Mesenchymal stem cell (in vitro differentiated cells and primary cell): ENCODE measurements around the gene PDZD2.
"Not testable (repeated sequence)": the region's sequence is repeated elsewhere in the genome, so short reads cannot be mapped to it uniquely, and the experiment has no call there.

Source experiments
- DNase-seq: peaks from one replicate; pipeline ENCODE4 v3.0.0-alpha.2; 2013
- H2AFZ ChIP-seq: one replicate; pipeline ENCODE4 v1.6.1; 2013; ENCODE audit warnings: low read depth, mild to moderate bottlenecking, control low read depth, inconsistent platforms, low read length, moderate library complexity
- H2AK5ac ChIP-seq: 2 replicates; pipeline ENCODE4 v1.6.1; 2013; ENCODE audit warnings: low read length, moderate library complexity, mild to moderate bottlenecking, inconsistent platforms; ENCODE audit not compliant: severe bottlenecking
- H2BK120ac ChIP-seq: one replicate; pipeline ENCODE4 v1.6.1; 2013; ENCODE audit warnings: low read depth, mild to moderate bottlenecking, inconsistent platforms, low read length, moderate library complexity
- H2BK12ac ChIP-seq, 2 experiments: one replicate each; pipeline ENCODE4 v1.6.1; 2013; ENCODE audit warnings: inconsistent platforms in 2 of 2, low read length in 2 of 2, mild to moderate bottlenecking in 2 of 2, moderate library complexity in 2 of 2, control low read depth in 1 of 2
- H2BK15ac ChIP-seq: one replicate; pipeline ENCODE4 v1.6.1; 2013; ENCODE audit warnings: mild to moderate bottlenecking, low read depth, inconsistent platforms; ENCODE audit not compliant: poor library complexity, severe bottlenecking
- H2BK5ac ChIP-seq: 2 replicates; pipeline ENCODE4 v1.6.1; 2013; ENCODE audit warnings: low read depth, mild to moderate bottlenecking, low read length, control low read depth, inconsistent platforms; ENCODE audit not compliant: poor library complexity, severe bottlenecking
- H3K14ac ChIP-seq, 2 experiments: one replicate each; pipeline ENCODE4 v1.6.1; 2013; ENCODE audit warnings: inconsistent platforms in 2 of 2, low read length in 2 of 2, control low read depth in 1 of 2, mild to moderate bottlenecking in 1 of 2, moderate library complexity in 1 of 2
- H3K18ac ChIP-seq, 2 experiments: one replicate each; pipeline ENCODE4 v1.6.1; 2013; ENCODE audit warnings: inconsistent platforms in 2 of 2, low read length in 2 of 2, control low read depth in 1 of 2, low read depth in 1 of 2, mild to moderate bottlenecking in 1 of 2
- H3K23ac ChIP-seq, 2 experiments: one replicate each; pipeline ENCODE4 v1.6.1; 2013; ENCODE audit warnings: inconsistent platforms in 2 of 2, low read length in 2 of 2, mild to moderate bottlenecking in 2 of 2, moderate library complexity in 2 of 2, control low read depth in 1 of 2
- H3K27ac ChIP-seq: 2 replicates; pipeline ENCODE4 v1.5.1; 2013; ENCODE audit warnings: mild to moderate bottlenecking, moderate library complexity, low read length, control low read depth, inconsistent platforms; ENCODE audit not compliant: poor library complexity, severe bottlenecking
- H3K27me3 ChIP-seq, 2 experiments: 2 replicates each; pipeline versions ENCODE4 v1.6.1 to v1.7.0; 2013; ENCODE audit warnings: low read length in 2 of 2, mild to moderate bottlenecking in 2 of 2, moderate library complexity in 2 of 2, control low read depth in 1 of 2, inconsistent platforms in 1 of 2; ENCODE audit not compliant: control insufficient read depth in 1 of 2, insufficient read depth in 1 of 2
- H3K36me3 ChIP-seq, 2 experiments: 2 replicates each; pipeline versions ENCODE4 v1.6.1 to v1.7.0; 2013; ENCODE audit warnings: low read length in 2 of 2, control low read depth in 1 of 2, inconsistent platforms in 1 of 2, low read depth in 1 of 2, mild to moderate bottlenecking in 1 of 2; ENCODE audit not compliant: insufficient read depth in 2 of 2, control insufficient read depth in 1 of 2
- H3K4ac ChIP-seq, 2 experiments: one replicate each; pipeline ENCODE4 v1.6.1; 2013; ENCODE audit warnings: inconsistent platforms in 2 of 2, low read length in 2 of 2, mild to moderate bottlenecking in 2 of 2, moderate library complexity in 2 of 2, control low read depth in 1 of 2, low read depth in 1 of 2
- H3K4me1 ChIP-seq: 2 replicates; pipeline ENCODE4 v1.6.1; 2013; ENCODE audit warnings: low read depth, low read length, control low read depth; ENCODE audit not compliant: control insufficient read depth, insufficient read depth
- H3K4me2 ChIP-seq: 2 replicates; pipeline ENCODE4 v1.6.1; 2013; ENCODE audit warnings: low read length, mild to moderate bottlenecking, inconsistent platforms; ENCODE audit not compliant: poor library complexity, severe bottlenecking
- H3K4me3 ChIP-seq, 2 experiments: 2 replicates each; pipeline versions ENCODE4 v1.5.1 to v1.7.0; 2013; ENCODE audit warnings: low read length in 2 of 2, mild to moderate bottlenecking in 2 of 2, control low read depth in 1 of 2, low read depth in 1 of 2; ENCODE audit not compliant: insufficient read depth in 1 of 2
- H3K79me1 ChIP-seq: replicated peaks from 2 replicates; pipeline ENCODE4 v1.6.1; 2013; ENCODE audit warnings: mild to moderate bottlenecking, control low read depth, low read length, inconsistent platforms; ENCODE audit not compliant: poor library complexity, severe bottlenecking
- H3K9ac ChIP-seq: 2 replicates; pipeline ENCODE4 v1.7.0; 2013; ENCODE audit warnings: mild to moderate bottlenecking, low read length, moderate library complexity
- H3K9me3 ChIP-seq: 2 replicates; pipeline ENCODE4 v1.7.0; 2013; ENCODE audit warnings: mild to moderate bottlenecking, low read length; ENCODE audit not compliant: control insufficient read depth
- H4K8ac ChIP-seq: one replicate; pipeline ENCODE4 v1.6.1; 2013; ENCODE audit warnings: inconsistent platforms, mild to moderate bottlenecking, low read length, moderate library complexity
- H4K91ac ChIP-seq: one replicate; pipeline ENCODE4 v1.6.1; 2013; ENCODE audit warnings: mild to moderate bottlenecking, low read length, inconsistent platforms
- WGBS: methylation state at CpG from one replicate; pipeline ENCODE4 v1.1.7; 2013; ENCODE audit warnings: mixed read lengths; 5-methylcytosine and 5-hydroxymethylcytosine counted together

The PDZD2 gene

GRCh38 chr5:31691408-31691807, 52.5 kb downstream of the PDZD2 start:
- not testable (repeated sequence) for H3K9me3 ChIP-seq, H4K8ac ChIP-seq, H2BK15ac ChIP-seq, H3K18ac ChIP-seq, H2BK5ac ChIP-seq, H3K79me1 ChIP-seq, H3K4ac ChIP-seq, H3K36me3 ChIP-seq, H3K9ac ChIP-seq, H3K4me2 ChIP-seq, DNase-seq, H2BK120ac ChIP-seq, H3K14ac ChIP-seq, H3K4me3 ChIP-seq, H3K4me1 ChIP-seq, H2AK5ac ChIP-seq, H3K27ac ChIP-seq, H3K23ac ChIP-seq, H2AFZ ChIP-seq, H2BK12ac ChIP-seq, H4K91ac ChIP-seq
- WGBS = 94% methylated on average over 6 of the region's 6 CpGs
- peaks cover 14 to 15% of the 10 kb centered on the region in 2 experiments for H3K27me3 ChIP-seq

DNA sequence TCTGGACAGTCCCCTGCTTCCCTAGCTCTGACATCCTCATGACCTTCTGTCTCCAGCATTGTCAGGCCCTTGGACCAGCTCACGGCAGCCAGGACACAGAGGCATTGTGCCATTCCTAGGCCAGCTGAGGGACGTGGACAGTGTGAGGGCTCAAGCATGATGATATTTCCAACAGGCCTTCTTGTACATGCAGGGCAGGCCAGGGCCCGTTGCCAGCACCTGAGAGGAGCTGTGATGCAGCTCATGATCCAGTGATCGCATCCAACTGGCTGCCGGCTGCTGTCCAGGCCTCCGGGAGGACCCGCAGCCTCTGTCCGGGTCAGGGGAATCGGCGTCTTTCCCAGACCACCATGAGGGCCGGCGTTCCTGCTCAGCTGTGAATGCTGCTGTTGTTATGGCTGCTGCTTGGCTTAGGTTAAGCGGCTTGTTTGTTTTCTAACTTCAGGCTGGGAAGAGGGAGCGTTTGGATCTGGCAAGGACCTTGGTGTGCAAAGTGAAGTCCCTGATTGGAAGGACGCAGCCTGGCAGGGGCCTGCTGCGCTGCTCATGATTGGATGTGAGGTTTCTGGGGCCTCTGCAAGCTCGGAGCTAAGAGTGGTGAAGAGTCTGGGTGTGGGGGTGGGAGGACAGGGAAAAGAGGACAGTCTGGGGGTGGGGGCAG, 53.8 kb downstream of the PDZD2 start:
- no peaks in the 10 kb centered on the region for H3K79me1 ChIP-seq
- H3K4me3 ChIP-seq = no peak overlapping the region
- no peak overlapping the region for H4K8ac ChIP-seq
- no peak overlapping the region for H2AFZ ChIP-seq
- H3K14ac ChIP-seq = no peak overlapping the region
- H3K9me3 ChIP-seq = no peaks in the 10 kb centered on the region
- no peak overlapping the region for H2BK12ac ChIP-seq
- H2AK5ac ChIP-seq = no peak overlapping the region
- no peak overlapping the region for H2BK15ac ChIP-seq
- no peak overlapping the region for H2BK120ac ChIP-seq
- H4K91ac ChIP-seq = no peak overlapping the region
- no peaks in the 10 kb centered on the region for H3K36me3 ChIP-seq
- no peak overlapping the region for H3K27ac ChIP-seq
- H3K4ac ChIP-seq = no peak overlapping the region
- no peak overlapping the region for H3K4me2 ChIP-seq
- 89% methylated on average over 17 of the region's 17 CpGs for WGBS
- no peak for DNase-seq
- no peak overlapping the region for H3K18ac ChIP-seq
- no peak overlapping the region for H3K23ac ChIP-seq
- no peak overlapping the region for H3K9ac ChIP-seq
- H3K27me3 ChIP-seq = peaks cover 16 to 24% of the 10 kb centered on the region in 2 experiments
- H3K4me1 ChIP-seq = no peaks in the 10 kb centered on the region
- H2BK5ac ChIP-seq = no peak overlapping the region

- no peak overlapping the region for H2AFZ ChIP-seq
- no peaks in the 10 kb centered on the region for H3K4me1 ChIP-seq
- H3K23ac ChIP-seq = no peak overlapping the region
- H3K79me1 ChIP-seq = no peaks in the 10 kb centered on the region
- peaks cover 37 to 38% of the 10 kb centered on the region in 2 experiments for H3K27me3 ChIP-seq
- no peak overlapping the region for H3K9ac ChIP-seq
- no peaks in the 10 kb centered on the region for H3K9me3 ChIP-seq
- no peak overlapping the region for H3K4me3 ChIP-seq
- H2BK120ac ChIP-seq = no peak overlapping the region
- no peak overlapping the region for H4K8ac ChIP-seq
- DNase-seq = no peak
- no peak overlapping the region for H2BK15ac ChIP-seq
- no peak overlapping the region for H2BK5ac ChIP-seq
- no peak overlapping the region for H3K4ac ChIP-seq
- 88% methylated on average over 7 of the region's 7 CpGs for WGBS
- no peak overlapping the region for H3K4me2 ChIP-seq
- no peaks in the 10 kb centered on the region for H3K36me3 ChIP-seq
- H3K27ac ChIP-seq = no peak overlapping the region
- no peak overlapping the region for H4K91ac ChIP-seq
- H2AK5ac ChIP-seq = no peak overlapping the region
- H3K18ac ChIP-seq = no peak overlapping the region
- H3K14ac ChIP-seq = no peak overlapping the region
- no peak overlapping the region for H2BK12ac ChIP-seq
Observed at GRCh38 chr5:31698673-31699072, 59.7 kb downstream of the PDZD2 start.

- Histone ChIP-seq H4K8ac (no peak overlapping the region), H3K27me3 (peaks cover 29 to 31% of the 10 kb centered on the region in 2 experiments), H3K14ac (no peak overlapping the region), H2BK120ac (no peak overlapping the region), H3K4me3 (no peak overlapping the region), H2AFZ (no peak overlapping the region), H3K36me3 (no peaks in the 10 kb centered on the region), H3K79me1 (no peaks in the 10 kb centered on the region), H3K4me1 (no peaks in the 10 kb centered on the region), H2BK15ac (no peak overlapping the region), H3K4me2 (no peak overlapping the region), H2BK12ac (no peak overlapping the region), H3K23ac (no peak overlapping the region), H4K91ac (no peak overlapping the region), H3K4ac (no peak overlapping the region), H2AK5ac (no peak overlapping the region), H3K9ac (peak overlapping the region; percentile 77), H3K9me3 (no peaks in the 10 kb centered on the region), H3K27ac (no peak overlapping the region), H3K18ac (no peak overlapping the region), H2BK5ac (no peak overlapping the region)
- no peak for DNase-seq
- WGBS = 78% methylated on average over 11 of the region's 11 CpGs
Observed at GRCh38 chr5:31701642-31702299, 62.8 kb downstream of the PDZD2 start.
